GM12878 (cell line): ENCODE data around the gene ADGRL2. TPM values are rescaled to one million over a fixed set of nuclear protein-coding genes. Genes with fewer than 3 reads are reported as not detected.

Experiments
- ATAC-seq: fragments of 200-7000 bp; cut with Tn5 transposase; 3 replicates; pipeline ENCODE4 v1.9.1; 2020; ENCODE audit warnings: mild to moderate bottlenecking, moderate library complexity
- BruUV-seq: library from RNA; stranded (reverse); fragments of 400-500 nt; replicated peaks from 2 replicates; lab custom pipeline; 2021; lab: Mats Ljungman, UMichigan
- CTCF ChIA-PET: fragments of 300-600 bp; sonication (Branson Sonifier 250); formaldehyde crosslinking; extraction: SDS; loops from one replicate; lab custom pipeline; 2021; ENCODE audit warnings: inconsistent platforms; lab: Yijun Ruan, JAX
- POLR2A ChIA-PET: fragments of 350-600 bp; formaldehyde crosslinking; extraction: SDS; loops from one replicate; lab custom pipeline; 2021; ENCODE audit warnings: inconsistent platforms; lab: Charles Lee
- RAD21 ChIA-PET: fragments of 300-600 bp; sonication (Branson Sonifier 250); formaldehyde crosslinking; loops from one replicate; lab custom pipeline; 2023; ENCODE audit warnings: antibody characterized with exemption; ENCODE audit not compliant: unreplicated experiment; lab: Charles Lee
- SMC1A ChIA-PET: fragments of 300-600 bp; sonication (Branson Sonifier 250); formaldehyde crosslinking; loops from one replicate; lab custom pipeline; 2023; ENCODE audit not compliant: unreplicated experiment, uncharacterized antibody; lab: Charles Lee
- DNase-seq: peaks from one replicate; pipeline ENCODE4 v3.0.0-alpha.2; 2011; ENCODE audit warnings: low read depth, low spot score
- FAIRE-seq: peaks from 3 replicates; lab custom pipeline; 2011; peaks lifted over from hg19 to GRCh38; lab: Jason Lieb, UNC
- H2AFZ ChIP-seq: 2 replicates; pipeline ENCODE4 v1.6.0; 2011; ENCODE audit warnings: low read depth, low read length, control low read depth; ENCODE audit not compliant: control insufficient read depth
- H3K27ac ChIP-seq: 2 replicates; pipeline ENCODE4 v1.5.1; 2011; ENCODE audit warnings: control low read depth; ENCODE audit not compliant: control insufficient read depth, insufficient read depth
- H3K27me3 ChIP-seq, 2 experiments: replicated peaks in 1 of 2; 2 replicates each; pipeline versions ENCODE4 v1.6.0 to v1.6.1; 2011; ENCODE audit warnings: low read length in 1 of 2; ENCODE audit not compliant: control insufficient read depth in 2 of 2, insufficient read depth in 2 of 2
- H3K36me3 ChIP-seq, 2 experiments: 2 replicates each; pipeline ENCODE4 v1.5.1; 2011; ENCODE audit warnings: low read length in 1 of 2; ENCODE audit not compliant: control insufficient read depth in 2 of 2, insufficient read depth in 2 of 2
- H3K4me1 ChIP-seq: 2 replicates; pipeline ENCODE4 v1.6.1; 2011; ENCODE audit warnings: mild to moderate bottlenecking, low read length, moderate library complexity, mixed read lengths; ENCODE audit not compliant: control insufficient read depth, insufficient read depth
- H3K4me2 ChIP-seq: 2 replicates; pipeline ENCODE4 v1.6.0; 2011; ENCODE audit warnings: control low read depth; ENCODE audit not compliant: control insufficient read depth, insufficient read depth
- H3K4me3 ChIP-seq: fragments of 200-600 bp; sonication (generic); 2 replicates; pipeline ENCODE4 v1.5.1; 2016
- H3K79me2 ChIP-seq: 2 replicates; pipeline ENCODE4 v1.6.0; 2011; ENCODE audit warnings: low read length; ENCODE audit not compliant: control insufficient read depth, insufficient read depth
- H3K9ac ChIP-seq: 2 replicates; pipeline ENCODE4 v1.8.0; 2011; ENCODE audit warnings: low read length, control low read depth, mixed read lengths; ENCODE audit not compliant: control insufficient read depth, insufficient read depth
- H3K9me3 ChIP-seq: replicated peaks from 3 replicates; pipeline ENCODE4 v1.5.1; 2011; ENCODE audit warnings: mild to moderate bottlenecking, low read length; ENCODE audit not compliant: control insufficient read depth, insufficient read depth
- H4K20me1 ChIP-seq: 2 replicates; pipeline ENCODE4 v1.6.0; 2011; ENCODE audit not compliant: control insufficient read depth, insufficient read depth
- ATF7 ChIP-seq: fragments of 450-650 bp; IDR thresholded peaks from 2 replicates; pipeline ENCODE4 v1.6.1; 2016; ENCODE audit warnings: low read depth, mild to moderate bottlenecking
- BCL11A ChIP-seq: IDR thresholded peaks from 2 replicates; pipeline ENCODE4 v1.6.1; 2011; ENCODE audit warnings: low read depth, low read length
- CEBPB ChIP-seq, 2 experiments: fragments of 150-350 bp in 1 of 2; IDR thresholded peaks; 2 replicates each; pipeline ENCODE4 v1.6.1; 2012 to 2014; ENCODE audit warnings: low read depth in 2 of 2, low read length in 2 of 2, borderline replicate concordance in 1 of 2, inconsistent platforms in 1 of 2
- CHD1 ChIP-seq: IDR thresholded peaks from 2 replicates; pipeline ENCODE4 v1.6.1; 2012; ENCODE audit warnings: low read depth, low read length, improper control_type of control experiment
- EED ChIP-seq: sonication (generic); IDR thresholded peaks from 2 replicates; pipeline ENCODE4 v1.6.1; 2016; ENCODE audit warnings: antibody characterized with exemption, low read depth
- FOXM1 ChIP-seq: IDR thresholded peaks from 2 replicates; pipeline ENCODE4 v1.6.1; 2012; ENCODE audit warnings: low read depth, mild to moderate bottlenecking, inconsistent platforms, low read length, moderate library complexity
- IKZF1 ChIP-seq: fragments of 450-650 bp; conservative IDR thresholded peaks from 2 replicates; pipeline ENCODE4 v1.6.1; 2017; ENCODE audit warnings: antibody characterized with exemption, mild to moderate bottlenecking
- MYC ChIP-seq: IDR thresholded peaks from 2 replicates; pipeline ENCODE4 v1.6.1; 2011; ENCODE audit warnings: mild to moderate bottlenecking, low read length, moderate library complexity, inconsistent platforms; ENCODE audit not compliant: insufficient read depth, insufficient replicate concordance, insufficient read length, severe bottlenecking
- NR2C1 ChIP-seq: fragments of 450-650 bp; IDR thresholded peaks from 2 replicates; pipeline ENCODE4 v1.6.1; 2017; ENCODE audit warnings: antibody characterized with exemption, mild to moderate bottlenecking, moderate library complexity
- POLR2AphosphoS2 ChIP-seq: IDR thresholded peaks from 2 replicates; pipeline ENCODE4 v1.6.1; 2011; ENCODE audit warnings: low read depth, mild to moderate bottlenecking, low read length, improper control_type of control experiment, moderate library complexity
- RELA ChIP-seq: fragments of 450-650 bp; IDR thresholded peaks from 2 replicates; pipeline ENCODE4 v1.8.0; 2014; ENCODE audit warnings: borderline replicate concordance; ENCODE audit not compliant: partially characterized antibody
- SMAD5 ChIP-seq: IDR thresholded peaks from 2 replicates; pipeline ENCODE4 v1.6.1; 2016; ENCODE audit warnings: antibody characterized with exemption, low read depth
- TAF1 ChIP-seq: IDR thresholded peaks from 2 replicates; pipeline ENCODE4 v1.6.1; 2011; ENCODE audit warnings: mild to moderate bottlenecking, low read depth, low read length, borderline replicate concordance
- WGBS: methylation state at CpG from one replicate; pipeline ENCODE4 v1.1.6; 2016; ENCODE audit warnings: low lambda C conversion rate; ENCODE audit not compliant: insufficient replicate concordance, insufficient coverage; ENCODE audit errors: missing lambda C conversion rate; 5-methylcytosine and 5-hydroxymethylcytosine counted together
- in situ Hi-C: fragments of 300-500 bp; cut with MboI; formaldehyde crosslinking; loops from 9 replicates; pipeline ENCODE4 v1.14.3; 2018; ENCODE audit warnings: mixed read lengths
- intact Hi-C: fragments of 100-400 bp; cut with micrococcal nuclease; formaldehyde crosslinking; loops from one replicate; pipeline ENCODE4 v1.14.2; 2022; ENCODE audit not compliant: unreplicated experiment
- polyA plus RNA-seq, 11 experiments: library from polyadenylated mRNA; depleted of rRNA in 4 of 11; unstranded in 6 of 11; stranded (reverse) in 5 of 11; fragments of >200 nt; fragmentation: Nextera tagmentation in 4 of 11; fragmentation: Illumina TruSeq in 1 of 11; extraction: Ambion mirVana in 4 of 11; extraction: Trizol in 1 of 11; gene quantifications; 1 replicate in 1 of 11; 2 replicates in 10 of 11; pipeline versions ENCODE4 v1.2.1 to v1.2.3, GENCODE V29; 2011 to 2016; ENCODE audit warnings: inconsistent platforms in 2 of 11, missing spikeins in 2 of 11, low read depth in 1 of 11
- total RNA-seq, 4 experiments: library from RNA; depleted of rRNA in 3 of 4; stranded (reverse); fragments of >200 nt in 3 of 4; fragmentation: Illumina TruSeq in 1 of 4; extraction: Trizol in 1 of 4; gene quantifications; 2 replicates each; pipeline versions ENCODE4 v1.2.1 to v1.2.3, GENCODE V29; 2013 to 2021
- TF ChIP-seq, protein P1 (sequence below): IDR thresholded peaks from 2 replicates; pipeline ENCODE4 v1.6.1; 2011; ENCODE audit warnings: mild to moderate bottlenecking, low read depth, low read length, moderate library complexity; ENCODE audit not compliant: insufficient replicate concordance
- TF ChIP-seq, protein P2 (sequence below), 3 experiments: IDR thresholded peaks in 2 of 3; conservative IDR thresholded peaks in 1 of 3; 2 replicates each; pipeline ENCODE4 v1.5.1; 2011; ENCODE audit warnings: low read depth in 3 of 3, low read length in 3 of 3, mild to moderate bottlenecking in 3 of 3, control low read depth in 2 of 3, moderate library complexity in 2 of 3, inconsistent platforms in 1 of 3, mixed read lengths in 1 of 3; ENCODE audit not compliant: control insufficient read depth in 2 of 3, insufficient read depth in 1 of 3; ENCODE audit errors: extremely low read depth in 1 of 3

The ADGRL2 gene
- total and polyA plus RNA-seq, 10 of the 15 experiments (the other 5 are each of a cell fraction or from before 2014, with no cell fraction given) = 0.03 to 13.6 (median 0.21) TPM

DNA sequence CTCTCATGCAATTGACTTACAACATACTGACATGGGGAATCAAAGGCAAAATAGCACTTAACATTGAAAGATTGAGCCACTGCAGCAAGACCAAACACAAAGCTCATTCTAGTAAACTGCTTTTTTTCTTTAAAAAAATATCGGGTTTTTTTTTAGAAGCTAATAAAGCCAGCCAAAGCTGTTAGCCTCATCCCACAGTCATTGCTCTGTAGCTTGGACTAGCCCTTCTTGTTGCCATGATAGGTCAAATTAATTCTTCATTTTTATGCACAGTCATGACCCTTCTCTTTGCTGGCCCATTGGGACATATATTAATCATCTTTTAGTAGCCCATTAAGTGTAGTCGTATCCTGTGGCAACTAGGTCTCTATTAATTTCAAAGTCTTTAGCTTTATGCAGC, 231.3 kb downstream of the ADGRL2 start (continued):
- no peak for TF ChIP-seq EED
- TF ChIP-seq BCL11A = no peak
- TF ChIP-seq, protein P1, sequence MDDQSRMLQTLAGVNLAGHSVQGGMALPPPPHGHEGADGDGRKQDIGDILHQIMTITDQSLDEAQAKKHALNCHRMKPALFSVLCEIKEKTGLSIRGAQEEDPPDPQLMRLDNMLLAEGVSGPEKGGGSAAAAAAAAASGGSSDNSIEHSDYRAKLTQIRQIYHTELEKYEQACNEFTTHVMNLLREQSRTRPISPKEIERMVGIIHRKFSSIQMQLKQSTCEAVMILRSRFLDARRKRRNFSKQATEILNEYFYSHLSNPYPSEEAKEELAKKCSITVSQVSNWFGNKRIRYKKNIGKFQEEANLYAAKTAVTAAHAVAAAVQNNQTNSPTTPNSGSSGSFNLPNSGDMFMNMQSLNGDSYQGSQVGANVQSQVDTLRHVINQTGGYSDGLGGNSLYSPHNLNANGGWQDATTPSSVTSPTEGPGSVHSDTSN = no peak
- TF ChIP-seq MYC = no peak
- no peak for TF ChIP-seq CHD1
- TF ChIP-seq IKZF1 = no peak
- TF ChIP-seq SMAD5 = no peak
- TF ChIP-seq RELA = no peak
- no peak for TF ChIP-seq NR2C1
- TF ChIP-seq TAF1 = no peak

DNA sequence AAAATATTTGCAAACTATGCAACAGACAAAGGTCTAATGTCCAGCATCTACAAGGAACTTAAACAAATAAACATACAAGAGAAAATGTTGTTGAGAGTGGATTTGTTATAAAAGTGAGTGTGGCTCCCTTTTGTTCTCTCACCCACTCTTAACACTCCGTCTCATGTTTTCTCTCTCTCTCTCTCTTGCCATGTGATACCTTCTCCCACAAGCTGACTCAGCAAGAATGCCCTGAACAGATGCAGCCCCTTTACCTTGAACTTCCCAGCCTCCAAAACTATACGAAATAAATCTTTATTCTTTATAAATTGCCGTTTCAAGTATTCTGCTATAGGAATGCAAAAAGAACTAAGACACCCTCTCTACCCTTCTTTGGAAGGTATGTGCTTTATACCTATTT, 234.1 kb downstream of the ADGRL2 start:
- Histone ChIP-seq H4K20me1 (no peaks in the 10 kb centered on the region), H3K9me3 (no peaks in the 10 kb centered on the region), H3K4me3 (no peak overlapping the region), H3K4me1 (no peaks in the 10 kb centered on the region), H3K4me2 (no peak overlapping the region), H2AFZ (no peak overlapping the region), H3K36me3 (no peaks in the 10 kb centered on the region), H3K27me3 (no peaks in the 10 kb centered on the region), H3K9ac (no peak overlapping the region), H3K27ac (no peak overlapping the region), H3K79me2 (no peaks in the 10 kb centered on the region)
- TF ChIP-seq FOXM1 (no peak), EED (no peak), CEBPB (IDR thresholded peaks at IDR 0.05; ENCODE audit: borderline replicate concordance in 1 of 2, low read depth in 2 of 2, low read length in 2 of 2) (no peak), ATF7 (no peak), POLR2AphosphoS2 (no peak)
- TF ChIP-seq, protein P2, sequence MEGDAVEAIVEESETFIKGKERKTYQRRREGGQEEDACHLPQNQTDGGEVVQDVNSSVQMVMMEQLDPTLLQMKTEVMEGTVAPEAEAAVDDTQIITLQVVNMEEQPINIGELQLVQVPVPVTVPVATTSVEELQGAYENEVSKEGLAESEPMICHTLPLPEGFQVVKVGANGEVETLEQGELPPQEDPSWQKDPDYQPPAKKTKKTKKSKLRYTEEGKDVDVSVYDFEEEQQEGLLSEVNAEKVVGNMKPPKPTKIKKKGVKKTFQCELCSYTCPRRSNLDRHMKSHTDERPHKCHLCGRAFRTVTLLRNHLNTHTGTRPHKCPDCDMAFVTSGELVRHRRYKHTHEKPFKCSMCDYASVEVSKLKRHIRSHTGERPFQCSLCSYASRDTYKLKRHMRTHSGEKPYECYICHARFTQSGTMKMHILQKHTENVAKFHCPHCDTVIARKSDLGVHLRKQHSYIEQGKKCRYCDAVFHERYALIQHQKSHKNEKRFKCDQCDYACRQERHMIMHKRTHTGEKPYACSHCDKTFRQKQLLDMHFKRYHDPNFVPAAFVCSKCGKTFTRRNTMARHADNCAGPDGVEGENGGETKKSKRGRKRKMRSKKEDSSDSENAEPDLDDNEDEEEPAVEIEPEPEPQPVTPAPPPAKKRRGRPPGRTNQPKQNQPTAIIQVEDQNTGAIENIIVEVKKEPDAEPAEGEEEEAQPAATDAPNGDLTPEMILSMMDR (IDR thresholded peaks at IDR 0.05 in 2 of 3, conservative IDR thresholded peaks at IDR 0.05 in 1 of 3; ENCODE audit: control insufficient read depth in 2 of 3, extremely low read depth in 1 of 3, insufficient read depth in 1 of 3, low read depth in 3 of 3, low read length in 3 of 3) = no peak
- DNase-seq = no peak
- SMC1A ChIA-PET = interaction anchor here (0.6 kb wide), 1 partner anchor 1919 kb away, joined by 3 read pairs; no protein-coding TSS in a partner anchor
- POLR2A ChIA-PET = no interaction called here
- RAD21 ChIA-PET = no interaction called here
- ATAC-seq = no peak
- intact Hi-C loops (no loop called here), in situ Hi-C loops (no loop called here)
- no peak for FAIRE-seq
- CTCF ChIA-PET = no interaction called here
- no TSS peak for BruUV-seq
- 8% methylated on average over 3 of the region's 3 CpGs for whole genome bisulfite sequencing
